ENCODE data around the gene STAM. TPM values are rescaled to one million over a fixed set of nuclear protein-coding genes. Genes with fewer than 3 reads are reported as not detected.

STAM gene
- polyA plus RNA-seq, 1 donor from 2014 or later = 33.0 TPM

DNA sequence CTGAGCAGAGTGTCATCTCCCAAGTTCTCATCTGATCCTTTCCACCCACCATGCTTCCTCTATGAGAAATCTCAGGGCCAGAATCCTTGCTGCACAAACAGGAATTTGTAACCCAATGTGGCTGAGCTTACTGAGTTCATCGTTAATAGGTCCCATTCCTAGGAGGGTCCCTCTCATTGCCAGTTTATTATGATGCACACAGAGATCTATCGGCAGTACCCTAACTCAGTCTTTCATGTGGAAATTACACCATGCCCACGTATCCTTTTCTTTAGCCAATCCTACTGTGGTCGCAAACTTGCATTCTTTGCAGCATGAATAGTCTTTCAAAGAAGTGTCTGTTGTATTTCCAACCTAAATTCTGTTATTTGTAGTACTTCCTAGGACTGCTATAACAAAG is 120.2 kb downstream of the STAM start:
- Histone ChIP-seq H3K27ac (ENCODE audit: low read length) (no peak overlapping the region), H3K4me3 (ENCODE audit: low read length) (no peak overlapping the region), H3K4me2 (ENCODE audit: low read length) (no peak overlapping the region), H4K20me1 (ENCODE audit: insufficient read depth) (no peaks in the 10 kb centered on the region), H3F3A (ENCODE audit: insufficient read depth, low read length, poor library complexity, severe bottlenecking) (no peaks in the 10 kb centered on the region), H3K79me2 (replicated peaks; ENCODE audit: insufficient read depth, low read length) (no peaks in the 10 kb centered on the region), H3K9ac (ENCODE audit: low read length) (no peak overlapping the region), H3K27me3 (ENCODE audit: insufficient read depth, low read depth, low read length) (no peaks in the 10 kb centered on the region), H3K9me3 (ENCODE audit: low read length) (no peaks in the 10 kb centered on the region), H3K9me2 (ENCODE audit: insufficient read depth, low read length) (no peaks in the 10 kb centered on the region), H3K36me3 (ENCODE audit: insufficient read depth, low read length) (no peaks in the 10 kb centered on the region), H2AFZ (ENCODE audit: low read depth, low read length) (no peak overlapping the region)
- no peak for TF ChIP-seq RAD21 (conservative IDR thresholded peaks at IDR 0.05)
- TF ChIP-seq, protein P1, sequence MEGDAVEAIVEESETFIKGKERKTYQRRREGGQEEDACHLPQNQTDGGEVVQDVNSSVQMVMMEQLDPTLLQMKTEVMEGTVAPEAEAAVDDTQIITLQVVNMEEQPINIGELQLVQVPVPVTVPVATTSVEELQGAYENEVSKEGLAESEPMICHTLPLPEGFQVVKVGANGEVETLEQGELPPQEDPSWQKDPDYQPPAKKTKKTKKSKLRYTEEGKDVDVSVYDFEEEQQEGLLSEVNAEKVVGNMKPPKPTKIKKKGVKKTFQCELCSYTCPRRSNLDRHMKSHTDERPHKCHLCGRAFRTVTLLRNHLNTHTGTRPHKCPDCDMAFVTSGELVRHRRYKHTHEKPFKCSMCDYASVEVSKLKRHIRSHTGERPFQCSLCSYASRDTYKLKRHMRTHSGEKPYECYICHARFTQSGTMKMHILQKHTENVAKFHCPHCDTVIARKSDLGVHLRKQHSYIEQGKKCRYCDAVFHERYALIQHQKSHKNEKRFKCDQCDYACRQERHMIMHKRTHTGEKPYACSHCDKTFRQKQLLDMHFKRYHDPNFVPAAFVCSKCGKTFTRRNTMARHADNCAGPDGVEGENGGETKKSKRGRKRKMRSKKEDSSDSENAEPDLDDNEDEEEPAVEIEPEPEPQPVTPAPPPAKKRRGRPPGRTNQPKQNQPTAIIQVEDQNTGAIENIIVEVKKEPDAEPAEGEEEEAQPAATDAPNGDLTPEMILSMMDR (IDR thresholded peaks at IDR 0.05; ENCODE audit: poor library complexity, severe bottlenecking) = no peak
- TF ChIP-seq SMC3 (conservative IDR thresholded peaks at IDR 0.05; ENCODE audit: poor library complexity) = no peak
- TF ChIP-seq EP300 (conservative IDR thresholded peaks at IDR 0.05; ENCODE audit: poor library complexity, severe bottlenecking) = no peak
- no peak for TF ChIP-seq MXI1 (conservative IDR thresholded peaks at IDR 0.05; ENCODE audit: poor library complexity, severe bottlenecking)
- no peak for TF ChIP-seq EZH2 (IDR thresholded peaks at IDR 0.05; ENCODE audit: borderline replicate concordance, insufficient read depth, low read length, poor library complexity, severe bottlenecking)

GRCh38 chr10:17765602-17766001 is 121.7 kb downstream of the STAM start:
- H3K79me2 ChIP-seq (replicated peaks; ENCODE audit: insufficient read depth, low read length) = no peaks in the 10 kb centered on the region
- no peak overlapping the region for H3K9ac ChIP-seq (ENCODE audit: low read length)
- no peak for TF ChIP-seq MXI1 (conservative IDR thresholded peaks at IDR 0.05; ENCODE audit: poor library complexity, severe bottlenecking)
- TF ChIP-seq EP300 (conservative IDR thresholded peaks at IDR 0.05; ENCODE audit: poor library complexity, severe bottlenecking) = no peak
- TF ChIP-seq RAD21 (conservative IDR thresholded peaks at IDR 0.05) = no peak
- TF ChIP-seq TAF1 (IDR thresholded peaks at IDR 0.05; ENCODE audit: low read depth) = no peak
- no peak for TF ChIP-seq POLR2AphosphoS5 (IDR thresholded peaks at IDR 0.05)
- TF ChIP-seq EZH2 (IDR thresholded peaks at IDR 0.05; ENCODE audit: borderline replicate concordance, insufficient read depth, low read length, poor library complexity, severe bottlenecking) = no peak
- TF ChIP-seq REST (IDR thresholded peaks at IDR 0.05; ENCODE audit: borderline replicate concordance) = no peak
- H4K20me1 ChIP-seq (ENCODE audit: insufficient read depth) = no peaks in the 10 kb centered on the region
- no peaks in the 10 kb centered on the region for H3K9me2 ChIP-seq (ENCODE audit: insufficient read depth, low read length)
- no peak overlapping the region for H2AFZ ChIP-seq (ENCODE audit: low read depth, low read length)
- H3K27me3 ChIP-seq (ENCODE audit: insufficient read depth, low read depth, low read length) = no peaks in the 10 kb centered on the region
- no peak overlapping the region for H3K4me2 ChIP-seq (ENCODE audit: low read length)
- no peaks in the 10 kb centered on the region for H3F3A ChIP-seq (ENCODE audit: insufficient read depth, low read length, poor library complexity, severe bottlenecking)
- no peaks in the 10 kb centered on the region for H3K9me3 ChIP-seq (ENCODE audit: low read length)
- H3K4me3 ChIP-seq (ENCODE audit: low read length) = no peak overlapping the region
- no peak overlapping the region for H3K27ac ChIP-seq (ENCODE audit: low read length)
- H3K36me3 ChIP-seq (ENCODE audit: insufficient read depth, low read length) = no peaks in the 10 kb centered on the region

Small RNAs within 50 kb of the gene (small RNA-seq; reads per million reads assigned to genes)
- gene AC069542.2 = 0 reads per million in 3 experiments

Other genes starting within 250 kb of the STAM start
- gene ST8SIA6, start 189.6 kb upstream of the STAM start, polyA plus RNA-seq = 0.20 and 0.41 TPM in 2 replicates
- gene HACD1, start 26.8 kb upstream of the STAM start, polyA plus RNA-seq = 23.0 and 33.6 TPM in 2 replicates
- 0.10 TPM in 1 of 2 replicates, not detected in the other for gene TMEM236, start 108.0 kb downstream of the STAM start, polyA plus RNA-seq
- 0.12 TPM in 1 of 2 replicates, not detected in the other for gene MRC1, start 165.2 kb downstream of the STAM start, polyA plus RNA-seq

Data from neural cell (in vitro differentiated cells).